Caco-2 (cell line): ENCODE results near the gene SH3BGRL3. TPM values are rescaled to one million over a fixed set of nuclear protein-coding genes. Genes with fewer than 3 reads are reported as not detected.

Experiments used
- BruUV-seq: library from RNA; stranded (reverse); fragments of 400-500 nt; replicated peaks from 2 replicates; lab custom pipeline; 2021; lab: Mats Ljungman, UMichigan
- CTCF ChIA-PET: fragments of 300-600 bp; sonication (Branson Sonifier 250); formaldehyde crosslinking; loops from one replicate; lab custom pipeline; 2022; ENCODE audit warnings: antibody characterized with exemption; lab: Charles Lee
- POLR2A ChIA-PET: fragments of 300-600 bp; sonication (Branson Sonifier 250); formaldehyde crosslinking; loops from one replicate; lab custom pipeline; 2022; ENCODE audit warnings: antibody characterized with exemption; lab: Charles Lee
- DNase-seq, 2 experiments: peaks; one replicate each; pipeline versions ENCODE4 v3.0.0 to v3.0.0-alpha.2; 2020 to 2022
- H3K27me3 ChIP-seq: replicated peaks from 2 replicates; pipeline ENCODE4 v1.6.0; 2011; ENCODE audit warnings: low read length; ENCODE audit not compliant: control insufficient read depth, insufficient read depth
- H3K36me3 ChIP-seq: 2 replicates; pipeline ENCODE4 v1.5.1; 2011; ENCODE audit warnings: low read length; ENCODE audit not compliant: control insufficient read depth, insufficient read depth
- H3K4me1 ChIP-seq: fragments of 250-450 bp; sonication (Bioruptor Pico); 2 replicates; pipeline ENCODE4 v1.5.1; 2020; ENCODE audit warnings: mild to moderate bottlenecking
- H3K4me3 ChIP-seq: 2 replicates; pipeline ENCODE4 v1.5.1; 2011; ENCODE audit warnings: low read depth, mild to moderate bottlenecking, control low read depth, low read length
- H3K9me3 ChIP-seq: fragments of 250-450 bp; sonication (Bioruptor Pico); 2 replicates; pipeline ENCODE4 v1.5.1; 2020; ENCODE audit warnings: mild to moderate bottlenecking, moderate library complexity
- H3K27ac Mint-ChIP-seq: one replicate; pipeline ENCODE4 v1.8.0; 2022; ENCODE audit warnings: mixed read lengths; ENCODE audit not compliant: unreplicated experiment
- H3K27me3 Mint-ChIP-seq: one replicate; pipeline ENCODE4 v1.8.0; 2022; ENCODE audit warnings: mixed read lengths; ENCODE audit not compliant: insufficient read depth, unreplicated experiment
- H3K36me3 Mint-ChIP-seq: one replicate; pipeline ENCODE4 v1.8.0; 2022; ENCODE audit warnings: mild to moderate bottlenecking, mixed read lengths; ENCODE audit not compliant: insufficient read depth, unreplicated experiment
- H3K4me1 Mint-ChIP-seq: one replicate; pipeline ENCODE4 v1.8.0; 2022; ENCODE audit warnings: low read depth, mixed read lengths; ENCODE audit not compliant: unreplicated experiment
- H3K4me3 Mint-ChIP-seq: one replicate; pipeline ENCODE4 v1.8.0; 2022; ENCODE audit warnings: mild to moderate bottlenecking, moderate library complexity, mixed read lengths; ENCODE audit not compliant: unreplicated experiment
- H3K9me3 Mint-ChIP-seq: one replicate; pipeline ENCODE4 v1.8.0; 2022; ENCODE audit warnings: mixed read lengths; ENCODE audit not compliant: unreplicated experiment
- CTCF ChIP-seq, 2 experiments: fragments of 200-600 bp in 1 of 2; IDR thresholded peaks; 1 replicate in 1 of 2; 2 replicates in 1 of 2; pipeline versions ENCODE4 v1.5.1 to v1.8.0; 2011 to 2022; ENCODE audit warnings: antibody characterized with exemption in 1 of 2, control low read depth in 1 of 2, inconsistent platforms in 1 of 2, low read depth in 1 of 2, low read length in 1 of 2, mild to moderate bottlenecking in 1 of 2, moderate library complexity in 1 of 2; ENCODE audit not compliant: insufficient read depth in 1 of 2, severe bottlenecking in 1 of 2, unreplicated experiment in 1 of 2
- intact Hi-C: fragments of 100-400 bp; cut with micrococcal nuclease; formaldehyde crosslinking; loops from one replicate; pipeline ENCODE4 v1.10.0; 2022; ENCODE audit not compliant: unreplicated experiment
- total RNA-seq: library from RNA; stranded (reverse); gene quantifications from 2 replicates; pipeline ENCODE4 v1.2.3, GENCODE V29; 2022

SH3BGRL3 gene
- total RNA-seq, 1 experiment from 2014 or later = 73.4 TPM

- POLR2A ChIA-PET = no interaction called here
- H3K4me3 Mint-ChIP-seq = no peak overlapping the region
- Histone ChIP-seq H3K4me1 (peaks cover 10% of the 10 kb centered on the region), H3K9me3 (no peaks in the 10 kb centered on the region), H3K4me3 (no peak overlapping the region), H3K27me3 (no peaks in the 10 kb centered on the region), H3K36me3 (no peaks in the 10 kb centered on the region)
- no peaks in the 10 kb centered on the region for H3K9me3 Mint-ChIP-seq
- no peak for TF ChIP-seq CTCF (IDR thresholded peaks at IDR 0.05; ENCODE audit: insufficient read depth in 1 of 2, low read depth in 1 of 2, low read length in 1 of 2, severe bottlenecking in 1 of 2, unreplicated experiment in 1 of 2)
- CTCF ChIA-PET = interaction anchor here (0.7 kb wide), 1 partner anchor 116 kb away, joined by 3 read pairs; no protein-coding TSS in a partner anchor
- peaks cover 8% of the 10 kb centered on the region for H3K4me1 Mint-ChIP-seq
- H3K27ac Mint-ChIP-seq = no peak overlapping the region
- BruUV-seq = no TSS peak
- DNase-seq = no peak
- H3K36me3 Mint-ChIP-seq = peaks cover 11% of the 10 kb centered on the region
- H3K27me3 Mint-ChIP-seq = no peaks in the 10 kb centered on the region
- intact Hi-C loops = no loop called here
Measured at GRCh38 chr1:26289158-26290059, 9.5 kb downstream of the SH3BGRL3 start.

GRCh38 chr1:26290122-26290881 lies 10.4 kb downstream of the SH3BGRL3 start:
- CTCF ChIA-PET = no interaction called here
- intact Hi-C loops = no loop called here
- no peak for TF ChIP-seq CTCF (IDR thresholded peaks at IDR 0.05; ENCODE audit: insufficient read depth in 1 of 2, low read depth in 1 of 2, low read length in 1 of 2, severe bottlenecking in 1 of 2, unreplicated experiment in 1 of 2)
- no peaks in the 10 kb centered on the region for H3K9me3 Mint-ChIP-seq
- POLR2A ChIA-PET = no interaction called here
- peaks cover 4% of the 10 kb centered on the region for H3K36me3 Mint-ChIP-seq
- Histone ChIP-seq H3K4me3 (no peak overlapping the region), H3K4me1 (peaks cover 1% of the 10 kb centered on the region; the same call in 1 of the 2 replicates), H3K27me3 (no peaks in the 10 kb centered on the region), H3K9me3 (no peaks in the 10 kb centered on the region), H3K36me3 (no peaks in the 10 kb centered on the region)
- no peaks in the 10 kb centered on the region for H3K27me3 Mint-ChIP-seq
- no TSS peak for BruUV-seq
- no peak overlapping the region for H3K27ac Mint-ChIP-seq
- H3K4me3 Mint-ChIP-seq = no peak overlapping the region
- DNase-seq = no peak
- H3K4me1 Mint-ChIP-seq = no peaks in the 10 kb centered on the region

- Mint-ChIP-seq H3K36me3 (peaks cover 4% of the 10 kb centered on the region), H3K27me3 (no peaks in the 10 kb centered on the region), H3K4me3 (no peak overlapping the region), H3K4me1 (no peaks in the 10 kb centered on the region), H3K27ac (no peak overlapping the region), H3K9me3 (no peaks in the 10 kb centered on the region)
- CTCF ChIA-PET = no interaction called here
- H3K4me3 ChIP-seq = no peak overlapping the region
- no peaks in the 10 kb centered on the region for H3K4me1 ChIP-seq
- no peaks in the 10 kb centered on the region for H3K36me3 ChIP-seq
- no peaks in the 10 kb centered on the region for H3K9me3 ChIP-seq
- POLR2A ChIA-PET = no interaction called here
- no TSS peak for BruUV-seq
- H3K27me3 ChIP-seq = no peaks in the 10 kb centered on the region
- no peak for TF ChIP-seq CTCF (IDR thresholded peaks at IDR 0.05; ENCODE audit: insufficient read depth in 1 of 2, low read depth in 1 of 2, low read length in 1 of 2, severe bottlenecking in 1 of 2, unreplicated experiment in 1 of 2)
- DNase-seq = no peak
- intact Hi-C loops = no loop called here
Measured at GRCh38 chr1:26290882-26291261, 11.0 kb downstream of the SH3BGRL3 start.
